ENCODE measurements around the gene SIL1. TPM values are rescaled to one million over a fixed set of nuclear protein-coding genes. Genes with fewer than 3 reads are reported as not detected.

SIL1 gene
- total RNA-seq, 1 experiment from 2014 or later: 46.5 TPM

- intact Hi-C loops (cut with micrococcal nuclease; ENCODE audit: unreplicated experiment): no loop called here
- POLR2A ChIA-PET (ENCODE audit: unreplicated experiment): interaction anchor here (0.7 kb wide), 1 partner anchor 478 kb away, joined by 7 read pairs; no protein-coding TSS in a partner anchor
These were observed 171.0 kb downstream of the SIL1 start for GRCh38 chr5:139027150-139027549.

GRCh38 chr5:139025651-139026050 is 172.5 kb downstream of the SIL1 start:
- no peak for TF ChIP-seq EZH2 (IDR thresholded peaks at IDR 0.05; ENCODE audit: low read depth)
- no peak for TF ChIP-seq CTCF (conservative IDR thresholded peaks at IDR 0.05)
- H3K4me3 ChIP-seq: no peak overlapping the region
- no peaks in the 10 kb centered on the region for H3K79me2 ChIP-seq (ENCODE audit: low read depth)
- H3K9me2 ChIP-seq (ENCODE audit: insufficient read depth): no peaks in the 10 kb centered on the region
- DNase-seq: no peak
- peaks cover 6% of the 10 kb centered on the region; the same call in 1 of the 2 replicates for H3K4me1 ChIP-seq (replicated peaks; ENCODE audit: insufficient read depth)
- CTCF ChIA-PET: no interaction called here
- no peak overlapping the region for H2AFZ ChIP-seq
- H3K4me2 ChIP-seq: no peak overlapping the region
- no peaks in the 10 kb centered on the region for H3K27me3 ChIP-seq (ENCODE audit: insufficient read depth, low read depth)
- no peaks in the 10 kb centered on the region for H3K36me3 ChIP-seq (ENCODE audit: low read depth)
- no peaks in the 10 kb centered on the region; the same call in 1 of the 2 replicates for H3F3A ChIP-seq (ENCODE audit: insufficient read depth, low read depth)
- no peaks in the 10 kb centered on the region for H4K20me1 ChIP-seq (ENCODE audit: insufficient read depth)
- H3K27ac ChIP-seq: no peak overlapping the region
- no TSS peak for BruUV-seq (replicated peaks)
- H3K9me3 ChIP-seq (ENCODE audit: insufficient read depth, low read depth): no peaks in the 10 kb centered on the region
- intact Hi-C loops (cut with micrococcal nuclease; ENCODE audit: unreplicated experiment): no loop called here
- POLR2A ChIA-PET (ENCODE audit: unreplicated experiment): interaction anchor here (0.5 kb wide), 1 partner anchor 14 kb away, joined by 5 read pairs; no protein-coding TSS in a partner anchor

More at GRCh38 chr5:139027150-139027549, 171.0 kb downstream of the SIL1 start:
- H3K27me3 ChIP-seq (ENCODE audit: insufficient read depth, low read depth): no peaks in the 10 kb centered on the region
- no peak overlapping the region for H3K4me2 ChIP-seq
- CTCF ChIA-PET: interaction anchor here (0.6 kb wide), 1 partner anchor 427 kb away, joined by 4 read pairs; no protein-coding TSS in a partner anchor
- H3K9me2 ChIP-seq (ENCODE audit: insufficient read depth): no peaks in the 10 kb centered on the region
- BruUV-seq (replicated peaks): no TSS peak
- DNase-seq: no peak
- no peaks in the 10 kb centered on the region; the same call in 1 of the 2 replicates for H3F3A ChIP-seq (ENCODE audit: insufficient read depth, low read depth)
- H4K20me1 ChIP-seq (ENCODE audit: insufficient read depth): no peaks in the 10 kb centered on the region
- peaks cover 6% of the 10 kb centered on the region; the same call in 1 of the 2 replicates for H3K4me1 ChIP-seq (replicated peaks; ENCODE audit: insufficient read depth)
- H3K9me3 ChIP-seq (ENCODE audit: insufficient read depth, low read depth): no peaks in the 10 kb centered on the region
- no peak overlapping the region for H3K4me3 ChIP-seq
- no peak overlapping the region for H3K27ac ChIP-seq
- H2AFZ ChIP-seq: no peak overlapping the region
- TF ChIP-seq CTCF (conservative IDR thresholded peaks at IDR 0.05) (no peak), EZH2 (IDR thresholded peaks at IDR 0.05; ENCODE audit: low read depth) (no peak)
- H3K36me3 ChIP-seq (ENCODE audit: low read depth): no peaks in the 10 kb centered on the region
- H3K79me2 ChIP-seq (ENCODE audit: low read depth): no peaks in the 10 kb centered on the region

GRCh38 chr5:139023286-139023685 is 174.9 kb downstream of the SIL1 start:
- no peak for DNase-seq
- Histone ChIP-seq H3K9me2 (ENCODE audit: insufficient read depth) (no peaks in the 10 kb centered on the region), H3K4me2 (no peak overlapping the region), H3K4me1 (replicated peaks; ENCODE audit: insufficient read depth) (peaks cover 6% of the 10 kb centered on the region; the same call in 1 of the 2 replicates), H3F3A (ENCODE audit: insufficient read depth, low read depth) (no peaks in the 10 kb centered on the region; the same call in 1 of the 2 replicates), H3K4me3 (no peak overlapping the region), H3K79me2 (ENCODE audit: low read depth) (no peaks in the 10 kb centered on the region), H3K27ac (no peak overlapping the region), H4K20me1 (ENCODE audit: insufficient read depth) (no peaks in the 10 kb centered on the region), H2AFZ (no peak overlapping the region), H3K9me3 (ENCODE audit: insufficient read depth, low read depth) (no peaks in the 10 kb centered on the region), H3K27me3 (ENCODE audit: insufficient read depth, low read depth) (no peaks in the 10 kb centered on the region), H3K36me3 (ENCODE audit: low read depth) (no peaks in the 10 kb centered on the region)
- POLR2A ChIA-PET (ENCODE audit: unreplicated experiment): interaction anchor here (0.6 kb wide), 1 partner anchor 11 kb away, joined by 10 read pairs; no protein-coding TSS in a partner anchor
- CTCF ChIA-PET: no interaction called here
- TF ChIP-seq EZH2 (IDR thresholded peaks at IDR 0.05; ENCODE audit: low read depth): no peak
- TF ChIP-seq CTCF (conservative IDR thresholded peaks at IDR 0.05): no peak
- intact Hi-C loops (cut with micrococcal nuclease; ENCODE audit: unreplicated experiment): no loop called here
- BruUV-seq (replicated peaks): no TSS peak
